RPMI7951 (cell line): Measurements from ENCODE around the gene SPRR1A. TPM values are rescaled to one million over a fixed set of nuclear protein-coding genes. Genes with fewer than 3 reads are reported as not detected.
"Not testable (repeated sequence)": the region's sequence is repeated elsewhere in the genome, so short reads cannot be mapped to it uniquely, and the experiment has no call there.

Source experiments
- DNase-seq: peaks from one replicate; pipeline ENCODE4 v3.0.0-alpha.2; 2012; ENCODE audit warnings: low read depth
- total RNA-seq: library from RNA; depleted of rRNA; stranded (reverse); fragments of >200 nt; shearing (Covaris generic); gene quantifications from 2 replicates; pipeline ENCODE4 v1.2.3, GENCODE V29; 2014

The SPRR1A gene
- total RNA-seq, 1 experiment from 2014 or later = not detected

DNA sequence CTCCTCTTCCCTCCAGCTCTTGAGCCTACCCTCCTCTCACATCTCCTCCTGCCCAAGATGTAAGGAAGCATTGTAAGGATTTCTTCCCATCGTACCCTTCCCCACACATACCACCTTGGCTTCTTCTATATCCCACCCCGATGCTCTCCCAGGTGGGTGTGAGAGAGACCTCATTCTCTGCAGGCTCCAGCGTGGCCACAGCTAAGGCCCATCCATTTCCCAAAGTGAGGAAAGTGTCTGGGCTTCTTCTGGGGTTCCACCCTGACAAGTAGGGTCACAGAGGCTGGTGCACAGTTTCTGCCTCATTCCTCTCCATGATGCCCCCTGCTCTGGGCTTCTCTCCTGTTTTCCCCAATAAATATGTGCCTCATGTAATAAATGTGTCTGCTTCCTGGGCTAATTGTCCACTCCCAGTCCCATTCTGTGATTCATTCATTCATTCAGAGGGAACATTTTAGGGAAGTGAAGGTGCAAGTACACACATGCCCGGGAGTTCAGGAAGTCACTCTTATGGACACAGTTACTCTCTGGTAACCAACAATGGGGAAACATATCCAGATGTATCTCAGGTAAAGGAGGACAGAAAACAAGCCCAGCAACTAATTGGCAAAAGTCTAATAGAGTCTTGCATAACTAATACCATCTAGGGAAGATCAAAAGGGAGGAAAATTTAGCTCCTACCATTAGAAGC lies 11.5 kb upstream of the SPRR1A start:
- no peak for DNase-seq

DNA sequence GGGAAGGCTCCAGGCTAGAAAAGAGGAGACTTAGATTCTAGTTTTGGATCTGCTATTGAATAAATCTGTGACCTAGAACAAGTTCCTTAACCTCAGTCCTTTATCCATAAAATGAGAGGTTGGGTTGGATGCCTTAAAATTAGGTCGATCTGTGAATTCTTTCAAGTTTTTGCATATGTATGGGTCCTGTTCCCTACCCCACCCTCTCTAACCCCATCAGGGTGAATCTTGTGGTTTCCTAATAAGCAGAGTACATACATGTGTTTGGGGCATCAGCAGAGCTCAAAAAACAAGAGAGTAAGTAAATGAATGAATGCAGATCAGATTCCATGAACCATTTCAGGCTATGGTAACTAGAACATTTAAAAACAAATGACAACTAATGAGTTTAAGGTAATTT lies 7.2 kb upstream of the SPRR1A start:
- no peak for DNase-seq

DNA sequence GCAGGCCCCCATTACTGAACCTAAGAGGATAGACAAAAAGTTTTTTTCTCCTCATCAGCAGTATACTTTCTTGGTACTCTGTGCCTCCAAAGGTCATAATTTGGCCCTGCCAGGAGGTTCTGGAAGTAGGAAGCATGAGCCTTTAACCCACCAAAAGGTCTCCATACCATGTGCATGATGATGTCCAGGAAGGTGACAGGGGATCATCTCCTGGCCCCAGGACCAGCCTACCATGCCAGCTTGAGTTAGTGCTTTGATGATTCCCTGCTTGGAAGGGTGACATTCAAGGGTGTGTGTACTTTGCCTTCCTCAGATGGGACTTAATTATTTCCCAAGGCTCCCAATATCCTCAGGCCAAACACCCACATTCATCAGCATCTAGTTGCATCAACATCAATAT lies 6.3 kb upstream of the SPRR1A start:
- no peak for DNase-seq

DNA sequence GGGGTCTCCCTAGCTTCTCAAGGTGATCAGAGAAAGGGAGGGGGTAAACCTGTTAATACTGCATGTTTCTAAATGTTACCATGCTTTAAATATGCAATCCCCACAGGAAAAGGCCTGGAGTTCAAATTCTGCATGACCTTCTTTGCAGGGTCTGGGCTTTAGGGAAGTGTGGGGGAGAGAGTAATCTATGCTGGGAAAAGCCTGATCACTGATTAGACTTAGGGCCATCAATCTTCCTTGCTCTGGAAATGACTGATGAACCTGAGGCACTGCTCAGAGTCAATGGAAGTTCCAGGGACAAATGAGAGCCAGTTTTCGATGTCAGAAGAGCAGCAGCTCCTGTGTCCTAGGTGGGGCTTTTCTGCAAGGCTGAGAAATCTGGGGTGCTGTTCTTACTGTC lies 3.2 kb upstream of the SPRR1A start:
- DNase-seq = no peak

DNA sequence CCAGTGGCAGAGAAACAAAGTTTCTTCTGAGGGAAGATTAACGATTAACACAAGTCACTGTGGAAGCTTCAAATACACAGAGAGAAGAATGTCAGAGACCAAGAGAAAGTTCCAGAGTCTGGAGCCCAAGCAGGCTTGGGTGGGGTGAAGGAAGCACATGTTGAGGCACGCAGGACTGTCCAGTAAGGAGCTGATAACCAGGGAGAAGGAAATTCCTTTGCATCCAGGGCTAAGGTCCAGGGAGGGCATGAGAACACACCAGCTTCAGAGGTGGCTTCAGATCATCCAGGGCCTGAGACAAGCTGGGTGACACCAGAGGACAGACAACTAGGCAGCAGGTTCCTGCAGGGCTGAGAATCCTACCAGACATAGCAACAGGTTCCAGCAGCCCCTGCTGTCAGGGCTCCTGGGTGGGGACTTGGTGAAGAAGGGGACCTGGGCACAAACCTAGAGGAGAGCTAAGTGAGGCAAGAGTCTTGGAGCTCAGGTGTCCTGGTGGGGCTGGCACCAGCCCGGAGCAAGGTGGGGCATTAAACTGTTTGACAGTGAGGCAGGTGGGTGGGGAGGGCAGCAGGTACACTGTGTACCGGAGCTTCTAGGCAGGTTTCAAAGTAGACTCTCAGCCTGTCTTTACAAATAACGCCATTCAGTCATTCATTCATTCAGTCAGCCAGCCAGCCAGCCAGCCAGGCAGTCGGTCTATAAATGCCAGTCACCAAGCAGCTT lies 2.6 kb upstream of the SPRR1A start:
- no peak for DNase-seq

DNA sequence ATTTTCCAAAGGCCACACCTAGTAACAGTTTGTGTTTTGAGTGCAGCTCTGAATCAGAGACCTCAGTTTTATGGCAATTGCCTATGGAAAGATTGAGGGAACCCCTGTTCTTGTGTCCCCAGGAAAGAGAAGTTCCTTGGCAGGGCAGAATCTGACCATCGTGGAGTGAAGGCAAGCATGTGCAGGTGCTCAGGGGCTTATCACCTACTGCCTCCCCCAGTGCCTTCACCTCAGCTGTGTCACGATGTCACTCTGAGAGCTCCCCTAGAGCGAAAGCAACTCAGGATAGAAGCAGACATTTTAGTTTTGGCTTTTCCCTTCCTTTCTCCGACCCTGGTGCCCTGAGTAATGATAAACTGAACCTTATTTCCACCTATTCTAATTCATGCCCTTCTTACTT lies 1.8 kb upstream of the SPRR1A start:
- no peak for DNase-seq

DNA sequence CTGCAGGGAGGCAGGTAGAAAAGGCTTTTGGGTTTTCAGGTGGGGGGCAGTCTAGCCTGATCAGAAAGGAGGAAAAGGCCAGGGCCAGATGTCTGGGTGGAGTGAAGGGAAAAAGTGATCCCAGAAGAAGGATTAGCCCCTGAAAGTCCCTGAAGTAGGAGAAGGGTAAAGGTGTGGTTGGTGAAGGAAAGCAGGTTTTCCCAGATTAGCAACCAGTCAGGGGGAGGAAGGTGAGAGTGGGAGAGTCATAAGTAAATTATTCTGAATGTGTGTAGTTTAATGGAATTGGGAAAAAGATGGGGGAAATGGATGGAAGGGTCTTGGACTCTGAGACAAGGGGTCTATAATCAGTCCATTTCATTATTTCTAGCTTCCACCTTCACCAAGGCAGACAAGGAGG lies 647 bp upstream of the SPRR1A start:
- DNase-seq = no peak

DNA sequence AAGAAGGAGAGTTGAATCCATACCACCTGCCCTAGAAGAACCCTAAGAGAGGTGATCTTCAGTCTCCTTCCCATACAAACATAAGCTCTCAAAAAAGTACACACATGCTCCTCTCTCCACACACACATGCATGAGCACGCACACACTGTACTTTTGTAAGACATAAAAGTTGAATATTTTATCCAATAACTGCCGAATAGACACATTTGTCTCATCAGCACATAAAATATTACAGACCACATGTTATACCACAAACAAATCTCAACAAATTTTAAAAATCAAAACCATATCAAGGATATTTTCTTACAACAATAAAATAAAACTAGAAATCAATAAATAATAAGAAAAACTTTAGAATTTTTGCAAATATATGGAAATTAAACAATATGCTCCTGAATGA lies 2.7 kb downstream of the SPRR1A start:
- DNase-seq = no peak

DNA sequence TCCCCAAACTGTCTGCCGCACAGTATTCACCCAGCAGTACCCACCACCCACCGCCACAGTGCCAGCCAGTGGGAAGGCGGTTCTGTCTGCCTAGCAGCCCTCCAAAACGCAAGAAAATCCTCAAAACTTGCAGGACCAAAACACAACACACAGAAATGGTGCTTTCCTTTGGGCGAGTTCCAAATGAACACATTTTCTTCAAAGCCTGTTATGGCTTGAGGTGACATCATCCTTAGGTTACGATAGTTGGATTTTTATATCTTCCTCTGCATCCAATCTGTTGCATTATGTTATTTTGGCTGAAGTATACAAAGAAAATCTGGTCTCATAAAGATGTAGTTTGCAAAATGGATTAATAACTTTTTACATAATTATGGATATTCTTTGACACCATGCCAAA lies 9.3 kb downstream of the SPRR1A start:
- no peak for DNase-seq

DNA sequence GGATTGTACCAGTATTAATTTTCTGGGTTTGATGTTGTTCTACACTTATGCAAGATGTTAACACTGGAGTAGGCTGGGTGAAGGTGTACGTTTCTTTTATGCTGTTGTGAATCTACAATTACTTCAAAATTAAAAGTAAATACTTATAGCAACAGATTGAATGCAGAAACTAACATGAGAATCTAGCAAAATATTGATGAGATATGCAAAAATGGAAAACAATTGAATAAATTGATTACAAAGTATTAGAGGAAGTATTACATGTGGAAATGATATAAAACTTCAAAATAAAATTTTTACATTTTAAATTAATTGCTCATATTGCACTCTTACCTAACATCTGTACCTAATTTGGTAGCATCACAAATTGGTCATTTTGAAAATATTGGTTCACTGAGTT lies 12.0 kb downstream of the SPRR1A start:
- DNase-seq = no peak

DNA sequence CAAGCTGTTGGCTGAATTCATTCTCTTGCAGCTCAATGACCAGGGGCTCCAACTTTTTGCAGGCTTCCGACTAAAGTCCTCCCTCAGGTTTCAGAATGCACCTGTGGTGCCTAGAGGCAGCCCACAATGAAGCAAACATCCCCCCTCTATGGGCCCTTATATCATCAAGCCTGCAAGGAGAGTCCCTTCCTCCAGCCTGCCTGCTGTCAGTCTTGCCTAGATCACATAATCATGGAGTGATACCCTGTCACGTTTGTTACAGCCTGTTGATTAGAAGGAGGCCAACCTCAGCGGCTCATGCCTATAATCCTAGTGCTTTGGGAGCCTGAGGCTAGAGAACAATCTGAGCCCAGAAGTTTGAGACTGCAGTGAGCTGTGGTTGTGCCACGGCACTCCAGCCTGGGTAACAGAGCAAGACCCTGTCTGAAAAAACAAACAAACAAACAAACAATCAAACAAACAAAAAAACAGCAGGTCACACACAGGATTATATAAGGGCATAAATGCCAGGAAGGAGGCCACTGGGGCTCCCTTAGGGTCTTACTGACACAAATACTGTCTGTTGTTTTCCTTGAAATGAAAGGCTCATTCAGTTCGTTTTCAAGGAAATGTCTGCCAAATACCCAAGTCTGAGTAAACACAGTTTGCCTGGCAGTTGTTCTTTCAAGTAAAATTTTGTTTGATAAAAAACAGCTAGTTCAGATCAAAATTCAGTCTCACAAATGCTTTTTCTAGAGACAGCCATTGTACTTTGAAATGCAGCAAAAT lies 12.9 kb downstream of the SPRR1A start:
- no peak for DNase-seq

DNA sequence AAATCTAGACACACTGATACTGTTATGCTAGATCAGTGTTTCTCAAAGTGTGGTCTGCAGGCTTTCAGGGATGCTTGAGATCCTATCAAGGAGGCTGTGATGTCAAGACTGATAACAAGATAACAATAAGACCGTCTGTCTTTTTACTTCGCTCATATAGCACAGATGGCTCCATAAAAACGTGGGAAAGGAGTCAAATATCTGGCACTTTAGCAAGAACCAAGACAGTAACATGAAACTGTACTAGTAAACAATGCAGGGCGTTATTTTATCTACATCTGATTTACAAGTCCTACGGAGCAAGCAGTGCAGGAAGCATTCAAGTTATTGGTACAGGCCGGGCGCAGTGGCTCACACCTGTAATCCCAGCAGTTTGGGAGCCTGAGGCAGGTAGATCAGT lies 14.0 kb downstream of the SPRR1A start:
- no peak for DNase-seq

DNA sequence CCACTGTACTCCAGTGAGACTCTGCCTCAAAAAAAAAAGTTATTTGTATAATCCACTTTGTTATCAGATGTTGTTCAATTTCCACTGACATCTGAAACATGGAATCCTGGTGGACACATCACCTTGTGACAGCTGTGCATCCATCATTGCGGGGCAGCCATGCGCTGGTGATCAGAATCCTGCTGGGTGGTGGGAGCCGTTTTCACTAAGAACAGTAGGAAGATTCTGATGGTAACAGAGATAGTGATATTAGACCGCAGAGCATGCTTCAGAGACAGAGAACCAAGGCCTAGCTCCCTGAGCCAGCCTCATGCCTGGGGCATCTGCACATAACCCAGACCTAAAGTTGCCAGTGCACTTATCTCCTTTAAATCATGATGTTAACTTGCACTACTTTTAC lies 14.6 kb downstream of the SPRR1A start:
- DNase-seq = no peak

DNA sequence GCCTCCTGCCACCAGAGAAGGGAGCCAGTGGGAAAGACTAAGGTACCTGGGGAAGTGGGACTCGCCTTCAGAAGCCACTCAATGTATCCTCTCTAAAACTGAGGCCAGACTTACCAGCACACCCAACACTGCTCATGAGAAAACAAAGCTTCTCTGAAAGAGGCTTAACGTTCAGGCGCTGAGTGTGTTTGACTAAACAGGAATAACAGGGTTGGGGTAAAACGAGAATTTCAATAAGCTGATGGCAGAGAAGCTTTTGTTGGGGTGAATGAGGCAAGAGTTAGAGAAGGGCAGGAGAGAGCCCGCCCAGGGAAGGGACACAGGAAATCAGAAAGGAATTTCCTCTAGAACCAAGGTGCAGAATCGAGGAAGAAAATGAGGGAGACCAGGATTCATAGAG lies 15.9 kb downstream of the SPRR1A start:
- DNase-seq = no peak

DNA sequence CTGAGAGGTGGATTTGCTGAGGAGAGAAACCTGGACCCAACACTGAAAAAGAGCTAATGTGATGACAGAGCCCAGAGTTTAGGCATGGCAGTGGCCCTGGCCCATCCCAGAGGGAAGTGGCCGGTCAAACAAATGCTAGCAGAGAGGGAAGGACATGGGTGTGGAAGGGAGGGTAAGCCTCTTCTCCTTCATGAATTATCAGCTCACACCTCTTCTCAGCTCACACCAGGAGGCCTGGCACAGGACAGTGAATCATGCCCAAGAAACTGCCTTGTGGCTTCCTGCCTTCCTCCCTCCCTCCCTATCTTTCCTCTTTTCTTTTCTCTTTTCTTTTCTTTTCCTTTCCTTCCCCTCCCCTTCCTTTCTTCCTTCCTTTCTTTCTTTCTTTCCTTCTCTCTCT lies 16.4 kb downstream of the SPRR1A start:
- no peak for DNase-seq

DNA sequence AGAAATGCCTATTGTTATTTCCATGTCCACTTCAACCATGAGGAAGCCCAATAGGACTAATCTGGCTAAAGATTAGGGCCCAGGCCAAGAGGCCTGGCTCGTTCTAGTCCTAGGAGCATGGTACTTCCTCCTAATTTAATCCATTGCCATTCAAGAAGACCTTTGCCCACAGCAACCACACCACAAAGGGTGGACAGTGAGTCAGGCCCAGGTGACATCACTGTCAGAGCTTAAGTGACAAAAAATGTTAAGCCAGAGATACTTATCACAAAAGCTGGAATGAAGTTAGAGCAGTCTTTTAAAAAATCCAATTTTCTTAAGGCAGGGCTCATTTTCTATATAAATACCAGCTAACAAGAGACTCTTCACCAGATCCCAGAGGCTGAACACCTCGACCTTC lies 17.5 kb downstream of the SPRR1A start, which contains the start of gene SPRR3:
Gene SPRR3, plus strand, starts transcription at position 368 of the 400 bp plus-strand sequence. CDS start 1,272 bp downstream, outside the sequence.
- no peak for DNase-seq

DNA sequence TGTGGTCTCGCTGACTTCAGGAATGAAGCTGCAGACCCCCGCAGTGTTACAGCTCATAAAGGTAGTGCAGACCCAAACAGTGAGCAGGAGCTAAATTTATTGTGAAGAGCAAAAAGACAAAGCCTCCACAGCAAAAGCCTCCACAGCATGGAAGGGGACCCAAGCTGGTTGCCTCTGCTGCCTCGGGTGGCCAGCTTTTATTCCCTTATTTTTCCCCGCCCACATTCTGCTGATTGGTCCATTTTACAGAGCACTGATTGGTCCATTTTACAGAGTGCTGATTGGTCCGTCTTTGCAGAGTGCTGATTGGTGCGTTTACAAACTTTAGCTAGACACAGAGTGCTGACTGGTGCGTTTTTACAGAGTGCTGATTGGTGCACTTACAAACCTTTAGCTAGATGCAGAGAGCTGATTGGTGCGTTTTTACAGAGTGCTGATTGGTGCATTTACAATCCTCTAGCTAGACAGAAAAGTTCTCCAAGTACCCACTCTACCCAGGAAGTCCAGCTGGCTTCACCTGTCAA lies 27.4 kb downstream of the SPRR1A start:
- not testable (repeated sequence) for DNase-seq

DNA sequence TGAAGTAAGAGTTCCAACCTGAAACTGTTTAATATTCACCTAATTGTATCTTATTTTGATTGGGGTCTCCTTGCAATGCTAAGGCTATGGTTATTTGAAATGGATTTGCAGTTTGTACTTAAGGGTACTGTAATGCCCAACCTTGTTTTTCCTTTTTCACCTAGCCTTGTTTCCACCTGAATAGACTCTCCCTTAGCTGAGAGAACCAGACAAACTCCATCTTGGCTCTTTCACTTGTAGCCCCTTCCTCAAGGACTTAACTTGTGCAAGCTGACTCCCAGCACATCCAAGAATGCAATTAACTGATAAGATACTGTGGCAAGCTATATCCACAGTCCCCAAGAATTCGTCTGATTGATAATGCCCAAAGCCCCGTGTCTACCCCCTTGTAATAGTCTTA lies 37.9 kb downstream of the SPRR1A start:
- not testable (repeated sequence) for DNase-seq

DNA sequence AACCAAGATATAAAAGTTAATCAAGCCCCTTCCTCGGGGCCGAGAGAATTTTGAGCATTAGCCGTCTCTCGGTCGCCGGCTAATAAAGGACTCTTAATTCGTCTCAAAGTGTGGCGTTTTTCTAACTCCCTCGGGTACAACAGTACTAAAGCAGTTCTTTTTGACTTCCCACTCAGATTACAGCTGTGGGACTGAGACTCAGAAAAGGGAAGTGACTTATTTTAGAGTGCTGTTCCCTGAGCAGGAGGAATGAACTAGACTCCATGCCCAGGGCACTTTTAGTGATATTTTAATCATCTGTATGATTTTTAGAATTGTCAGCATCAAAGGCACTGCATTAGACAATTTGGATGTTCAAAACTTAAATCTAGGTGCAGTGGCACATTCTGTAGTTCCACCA lies 38.5 kb downstream of the SPRR1A start:
- DNase-seq = not testable (repeated sequence)

DNA sequence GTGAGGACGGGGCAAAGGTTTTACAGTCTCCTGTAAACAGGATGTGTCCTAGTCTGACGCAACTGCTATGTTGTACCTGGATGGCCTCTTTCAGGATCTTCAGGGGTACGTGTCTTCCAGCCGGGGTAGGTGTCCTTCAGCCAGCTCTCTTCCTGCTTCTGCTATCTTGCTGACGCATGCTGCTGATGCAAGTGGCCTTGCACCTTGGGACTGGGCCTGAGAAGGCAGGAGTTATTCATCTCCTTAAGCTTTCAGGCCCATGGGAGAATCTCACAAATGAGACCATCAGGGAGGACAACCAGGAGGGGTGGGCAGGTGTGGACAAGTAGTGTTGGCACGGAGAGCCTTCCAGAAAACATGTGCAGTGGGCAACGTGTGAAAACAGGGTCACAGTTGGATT lies 39.2 kb downstream of the SPRR1A start:
- DNase-seq = no peak

DNA sequence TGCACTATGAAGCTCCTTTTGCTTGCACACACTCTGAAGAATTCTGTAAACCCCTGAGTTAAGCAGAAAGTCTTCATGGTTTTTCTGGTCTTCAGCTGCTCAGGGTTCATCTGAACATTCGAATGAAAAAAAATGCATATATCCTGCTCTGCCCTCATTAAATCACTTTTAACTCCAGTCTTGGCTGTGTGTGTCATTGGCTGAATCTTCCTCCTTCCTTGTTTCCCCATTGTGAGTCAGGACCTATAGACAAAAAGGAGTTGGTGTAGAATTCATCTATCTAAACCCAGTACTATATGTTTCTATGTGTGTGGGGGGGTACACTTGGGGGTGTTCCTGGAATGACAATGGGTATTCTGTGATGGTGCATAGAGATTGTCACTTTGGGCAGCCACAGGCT lies 40.5 kb downstream of the SPRR1A start:
- no peak for DNase-seq

DNA sequence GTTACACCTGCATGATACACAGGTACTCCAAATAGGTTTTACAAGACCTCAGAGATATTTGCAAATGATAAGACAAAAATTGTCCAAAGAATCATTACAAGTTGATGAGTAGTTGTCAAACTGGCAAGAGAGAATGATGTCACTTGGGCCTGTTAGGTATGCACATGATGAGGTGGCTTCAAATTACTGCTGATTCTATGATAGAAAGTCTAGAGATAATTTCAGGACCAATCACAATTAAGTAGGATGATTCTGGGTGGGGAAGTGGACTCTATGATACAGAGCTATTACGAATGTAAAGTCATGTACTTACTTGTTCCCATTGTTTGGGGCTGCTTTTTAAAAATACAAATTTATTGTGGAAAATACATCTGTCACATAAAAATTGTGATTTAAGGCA lies 41.9 kb downstream of the SPRR1A start:
- DNase-seq = no peak

DNA sequence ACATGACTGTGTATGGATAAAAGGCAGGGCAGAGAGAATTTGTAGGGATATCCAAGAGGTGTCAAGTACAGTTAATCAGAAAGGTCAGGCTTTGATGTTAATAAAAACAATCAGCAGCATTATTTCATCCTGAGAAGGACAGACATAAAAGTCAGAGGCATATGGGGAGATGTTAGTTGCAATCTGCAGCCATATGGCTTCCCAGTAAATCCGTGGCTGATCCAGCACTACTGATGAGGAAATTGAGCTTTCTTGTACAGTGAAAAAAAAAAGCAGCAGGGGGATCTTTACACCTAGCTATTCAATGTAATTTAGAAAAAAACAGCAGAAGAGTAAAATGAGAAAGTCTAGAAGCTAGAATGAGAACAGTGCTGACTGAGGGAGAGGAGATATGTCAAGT lies 44.9 kb downstream of the SPRR1A start:
- no peak for DNase-seq
